Stimulated activated naive CD8-positive, alpha-beta T cell treated with anti-CD3 and anti-CD28 coated beads, Interleukin-15, Interleukin-2, amounts not matched to agents 100 ng/mL and 50 ng/mL, for 24 hours (primary cell): ENCODE data around the gene LAPTM5.

Experiments
- H3K27ac Mint-ChIP-seq: one replicate; pipeline ENCODE4 v1.8.0; 2021; ENCODE audit warnings: mild to moderate bottlenecking, mixed read lengths
- H3K27me3 Mint-ChIP-seq: one replicate; pipeline ENCODE4 v1.8.0; 2021; ENCODE audit warnings: mixed read lengths
- H3K36me3 Mint-ChIP-seq: one replicate; pipeline ENCODE4 v1.8.0; 2021; ENCODE audit warnings: low read depth, mixed read lengths
- H3K4me1 Mint-ChIP-seq: one replicate; pipeline ENCODE4 v1.8.0; 2021; ENCODE audit warnings: low read depth, mixed read lengths
- H3K4me3 Mint-ChIP-seq: one replicate; pipeline ENCODE4 v1.8.0; 2021; ENCODE audit warnings: mild to moderate bottlenecking, mixed read lengths
- H3K9me3 Mint-ChIP-seq: one replicate; pipeline ENCODE4 v1.8.0; 2021; ENCODE audit warnings: mixed read lengths

LAPTM5 gene

DNA sequence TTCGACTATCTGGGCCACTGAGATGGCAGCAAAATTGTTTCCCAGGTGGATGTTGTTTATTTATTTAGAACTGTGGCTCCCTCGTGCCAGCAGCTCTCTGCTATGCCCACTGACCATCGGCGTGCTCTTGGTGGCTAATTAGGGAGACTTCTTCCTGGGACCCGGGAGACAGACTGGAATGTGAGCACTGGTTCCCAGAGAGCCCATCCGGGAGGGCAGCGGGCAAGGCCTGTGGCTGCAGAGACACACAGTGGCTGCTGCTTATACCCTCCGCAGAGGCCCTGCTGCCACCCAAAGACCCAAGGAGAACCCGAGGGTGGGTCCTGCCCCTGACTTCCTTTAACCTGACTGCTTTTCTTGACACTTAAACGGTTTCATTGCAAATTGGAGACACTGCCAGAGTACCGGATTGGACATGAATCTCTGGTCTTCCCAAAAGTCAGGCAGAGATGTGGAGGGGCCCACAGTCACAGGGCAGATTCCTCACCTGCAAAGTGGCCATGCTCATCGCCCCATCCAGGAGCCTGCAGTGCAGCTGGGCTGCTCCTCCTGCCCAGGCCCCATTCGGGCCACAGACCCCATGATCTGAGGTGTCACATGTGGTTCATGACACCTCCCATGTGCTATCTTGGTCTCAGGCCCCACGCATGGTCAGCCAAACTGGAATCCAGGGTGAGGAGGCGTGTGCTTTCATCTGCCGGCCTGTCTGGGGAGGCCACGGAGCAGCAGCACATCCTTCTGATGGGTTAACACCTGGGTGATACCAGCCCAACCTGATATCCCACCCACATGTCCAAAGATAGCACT is 28.5 kb downstream of the LAPTM5 start:
- H3K27ac Mint-ChIP-seq: no peak overlapping the region
- H3K4me3 Mint-ChIP-seq: no peak overlapping the region

DNA sequence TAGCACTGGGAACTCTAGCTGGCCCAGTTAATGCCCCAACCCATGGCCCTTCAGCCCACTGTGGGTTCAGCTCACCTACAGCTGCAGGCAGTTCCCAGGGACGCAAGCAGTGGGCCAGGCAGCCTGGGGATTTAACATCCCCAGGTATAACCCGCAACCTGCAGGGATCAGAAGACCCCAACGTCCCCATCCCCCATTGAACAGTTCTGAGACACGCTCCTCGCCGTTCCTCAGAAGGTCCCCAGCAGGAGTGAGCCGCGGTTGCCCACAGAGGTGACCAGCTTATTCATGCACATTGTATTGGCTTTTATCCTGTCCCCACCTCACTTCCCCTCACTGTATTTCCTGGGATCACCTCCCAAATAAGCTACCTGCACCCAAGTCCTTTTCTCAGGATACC is 29.2 kb downstream of the LAPTM5 start:
- Mint-ChIP-seq H3K36me3 (peaks cover 15% of the 10 kb centered on the region), H3K4me1 (peaks cover 34% of the 10 kb centered on the region), H3K27me3 (no peaks in the 10 kb centered on the region), H3K4me3 (no peak overlapping the region), H3K27ac (no peak overlapping the region), H3K9me3 (no peaks in the 10 kb centered on the region)

More for the DNA sequence above, 28.5 kb downstream of the LAPTM5 start:
- Mint-ChIP-seq H3K4me1 (peaks cover 31% of the 10 kb centered on the region), H3K36me3 (peaks cover 19% of the 10 kb centered on the region), H3K27me3 (no peaks in the 10 kb centered on the region), H3K9me3 (no peaks in the 10 kb centered on the region)

DNA sequence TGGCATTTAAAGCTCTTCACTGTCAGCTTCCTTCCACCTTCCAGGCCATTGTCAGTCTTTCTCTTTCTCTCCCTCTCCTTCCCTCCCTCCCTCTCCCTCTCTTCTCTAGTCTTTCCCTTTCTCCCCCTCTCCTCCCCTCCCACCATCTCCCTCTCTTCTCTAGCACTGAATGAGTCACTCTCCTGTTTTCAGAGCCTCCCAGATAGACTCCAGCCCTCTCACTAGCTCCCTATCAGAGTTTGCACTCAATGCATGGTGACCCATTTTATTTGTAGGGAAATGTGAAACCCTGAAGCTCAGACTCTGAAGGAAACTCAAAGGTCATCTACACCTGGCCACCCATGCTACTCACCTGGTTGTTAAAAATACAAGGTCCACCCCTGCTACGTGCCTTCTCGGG is 29.8 kb downstream of the LAPTM5 start:
- Mint-ChIP-seq H3K4me3 (no peak overlapping the region), H3K27me3 (no peaks in the 10 kb centered on the region), H3K4me1 (peaks cover 33% of the 10 kb centered on the region), H3K9me3 (no peaks in the 10 kb centered on the region), H3K36me3 (peaks cover 11% of the 10 kb centered on the region), H3K27ac (no peak overlapping the region)

DNA sequence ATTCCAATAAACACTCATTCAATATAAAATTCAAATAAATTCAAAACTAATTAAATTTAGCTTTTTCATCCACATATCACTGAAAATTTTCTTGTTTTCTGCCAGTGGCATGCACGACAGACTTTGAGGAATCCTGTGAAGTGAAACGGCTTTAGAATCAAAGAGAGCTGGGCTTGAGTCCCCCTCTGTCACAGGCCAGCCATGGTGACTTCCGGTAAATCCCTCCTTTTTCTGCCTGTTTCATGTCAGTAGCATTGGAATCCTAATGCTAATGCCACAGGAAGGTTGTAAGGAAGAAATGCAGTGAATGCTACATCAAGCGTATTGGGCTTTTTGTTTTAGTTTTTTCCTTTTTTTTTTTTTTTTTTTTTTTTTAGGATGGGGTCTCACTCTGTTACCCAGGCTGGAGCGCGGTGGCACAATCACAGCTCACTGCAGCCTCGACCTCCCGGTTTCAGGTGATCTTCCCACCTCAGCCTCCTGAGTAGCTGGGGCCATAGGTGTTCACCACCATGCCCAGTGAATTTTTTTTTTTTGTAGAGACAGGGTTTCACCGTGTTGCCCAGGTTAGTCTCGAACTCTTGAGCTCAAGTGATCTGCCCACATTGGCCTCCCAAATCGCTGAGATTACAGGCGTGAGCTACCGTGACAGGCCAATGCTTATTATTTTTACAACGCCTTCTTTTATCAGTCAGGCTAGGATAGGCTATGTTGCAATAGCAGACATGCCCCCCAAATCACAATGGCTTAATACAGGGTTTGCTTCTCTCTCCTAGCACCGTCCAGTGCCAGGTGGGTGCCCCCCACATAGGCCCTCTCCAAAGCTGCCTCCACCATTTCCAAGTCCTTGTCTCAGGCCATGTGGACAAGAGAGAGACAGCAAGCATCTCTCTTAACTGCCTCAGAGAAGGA is 30.5 kb downstream of the LAPTM5 start:
- Mint-ChIP-seq H3K27ac (no peak overlapping the region), H3K4me3 (no peak overlapping the region), H3K4me1 (peaks cover 33% of the 10 kb centered on the region), H3K36me3 (peaks cover 5% of the 10 kb centered on the region), H3K9me3 (no peaks in the 10 kb centered on the region), H3K27me3 (no peaks in the 10 kb centered on the region)

DNA sequence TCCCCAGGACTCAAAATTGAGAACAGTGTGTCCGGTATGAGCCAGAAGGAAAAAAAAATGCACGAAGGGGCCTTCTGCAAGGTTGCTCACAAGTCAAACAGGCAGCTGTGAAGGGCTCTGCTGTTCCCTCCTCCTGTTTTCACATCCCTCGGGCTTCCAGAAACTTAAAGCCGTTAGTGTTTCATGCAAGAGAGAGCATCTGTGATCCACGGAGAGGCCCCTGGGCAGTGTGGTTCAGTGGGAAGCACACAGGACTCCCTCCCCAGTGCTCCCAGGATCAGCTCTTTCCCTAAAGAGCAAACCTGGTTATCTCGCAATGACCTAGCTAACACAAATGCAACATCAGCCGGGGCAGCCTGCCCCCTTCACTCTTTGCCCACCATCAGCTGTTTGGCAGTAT is 31.3 kb downstream of the LAPTM5 start:
- Mint-ChIP-seq H3K4me1 (peaks cover 33% of the 10 kb centered on the region), H3K27me3 (no peaks in the 10 kb centered on the region), H3K27ac (no peak overlapping the region), H3K36me3 (peaks cover 5% of the 10 kb centered on the region), H3K4me3 (no peak overlapping the region), H3K9me3 (no peaks in the 10 kb centered on the region)

DNA sequence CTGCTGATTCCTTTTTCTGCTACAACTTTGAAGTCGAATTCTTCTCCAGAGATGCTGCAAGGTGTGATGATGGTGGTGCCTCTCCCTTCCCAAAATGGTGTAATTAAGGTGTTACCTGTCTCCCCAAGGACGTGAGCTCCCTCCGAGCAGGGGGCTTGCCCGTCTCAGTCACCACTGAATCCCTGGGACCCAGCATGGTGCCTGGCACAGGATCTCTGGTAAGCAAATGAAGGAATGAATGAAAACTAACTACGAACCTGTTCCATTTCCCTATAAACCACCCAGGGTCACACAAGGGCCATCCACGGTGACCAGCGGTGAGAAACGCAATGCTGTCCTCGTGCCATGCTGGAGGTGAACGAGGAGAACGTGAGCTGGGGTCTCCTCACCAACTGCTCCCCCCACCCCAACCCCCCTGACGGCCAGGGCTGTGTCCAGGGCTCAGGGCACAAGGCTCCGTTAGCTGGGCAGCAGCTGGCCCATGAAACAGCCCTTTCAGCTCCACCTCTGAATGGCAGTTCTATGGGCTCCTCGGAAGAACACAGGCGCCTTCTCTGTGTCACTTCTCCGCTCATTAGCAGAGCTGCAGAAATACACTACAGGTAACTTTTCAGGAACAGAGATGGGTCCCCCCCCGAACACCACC is 32.0 kb downstream of the LAPTM5 start:
- H3K4me3 Mint-ChIP-seq: no peak overlapping the region
- H3K9me3 Mint-ChIP-seq: no peaks in the 10 kb centered on the region
- no peak overlapping the region for H3K27ac Mint-ChIP-seq
- peaks cover 5% of the 10 kb centered on the region for H3K36me3 Mint-ChIP-seq
- peaks cover 33% of the 10 kb centered on the region for H3K4me1 Mint-ChIP-seq
- no peaks in the 10 kb centered on the region for H3K27me3 Mint-ChIP-seq

DNA sequence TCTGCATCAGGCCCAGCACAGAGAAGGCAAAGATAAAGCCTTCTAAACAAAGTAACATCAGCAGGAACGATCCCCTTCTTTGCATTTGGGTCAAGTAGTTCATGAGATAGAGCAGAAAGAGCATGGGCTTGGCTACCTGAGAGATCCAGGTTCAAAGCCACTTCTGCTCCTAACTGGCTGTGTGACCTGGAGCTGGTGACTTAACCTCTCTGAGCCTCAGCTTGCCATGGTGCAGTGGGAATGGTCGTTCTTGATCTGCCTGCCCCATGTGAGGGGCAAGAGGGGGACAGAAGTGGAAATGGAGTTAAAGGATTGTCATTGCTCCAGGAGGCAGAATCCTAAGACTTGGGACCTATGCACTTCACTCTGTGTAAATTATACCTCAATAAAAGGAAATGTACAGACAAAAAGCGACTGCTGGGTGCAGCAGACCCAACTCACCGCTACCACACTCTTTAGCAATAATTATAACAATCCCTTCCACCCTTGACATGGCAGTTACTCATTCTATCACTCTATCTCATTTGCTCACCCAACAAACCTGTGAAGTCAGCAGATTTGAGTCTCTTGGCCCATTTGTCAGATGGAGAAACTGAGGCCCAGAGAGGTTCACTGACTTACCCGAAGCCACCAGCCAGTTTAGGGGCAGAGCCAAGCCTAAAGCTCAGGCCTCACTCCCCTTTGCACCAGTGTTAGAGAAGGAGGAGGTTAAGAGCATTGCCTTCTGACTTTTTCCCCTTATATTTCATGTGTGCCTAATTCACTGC is 32.7 kb downstream of the LAPTM5 start:
- Mint-ChIP-seq H3K9me3 (no peaks in the 10 kb centered on the region), H3K27ac (no peak overlapping the region), H3K4me1 (peaks cover 40% of the 10 kb centered on the region), H3K27me3 (no peaks in the 10 kb centered on the region), H3K36me3 (peaks cover 5% of the 10 kb centered on the region), H3K4me3 (no peak overlapping the region)

DNA sequence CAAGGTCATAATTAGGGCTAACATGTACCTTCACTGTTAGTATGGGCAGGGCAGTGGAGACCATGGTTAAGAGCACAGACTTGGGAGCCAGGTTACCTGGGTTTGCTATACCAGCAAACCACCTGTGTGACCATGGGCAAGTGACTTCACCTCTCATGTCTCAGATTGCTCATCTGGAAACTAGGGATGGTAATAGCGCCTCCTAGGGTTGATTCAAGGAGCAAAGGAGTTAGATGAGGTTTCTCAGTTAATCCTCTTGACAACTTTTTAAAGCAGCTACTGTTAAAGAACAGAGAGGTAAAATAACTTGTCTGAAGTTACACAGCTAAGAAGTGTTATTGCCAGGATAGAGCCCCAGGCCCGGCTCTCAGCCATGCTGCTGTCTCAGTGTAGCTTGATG is 33.4 kb downstream of the LAPTM5 start:
- Mint-ChIP-seq H3K4me1 (peaks cover 47% of the 10 kb centered on the region), H3K9me3 (no peaks in the 10 kb centered on the region), H3K36me3 (peaks cover 5% of the 10 kb centered on the region), H3K27me3 (no peaks in the 10 kb centered on the region), H3K27ac (no peak overlapping the region), H3K4me3 (no peak overlapping the region)

DNA sequence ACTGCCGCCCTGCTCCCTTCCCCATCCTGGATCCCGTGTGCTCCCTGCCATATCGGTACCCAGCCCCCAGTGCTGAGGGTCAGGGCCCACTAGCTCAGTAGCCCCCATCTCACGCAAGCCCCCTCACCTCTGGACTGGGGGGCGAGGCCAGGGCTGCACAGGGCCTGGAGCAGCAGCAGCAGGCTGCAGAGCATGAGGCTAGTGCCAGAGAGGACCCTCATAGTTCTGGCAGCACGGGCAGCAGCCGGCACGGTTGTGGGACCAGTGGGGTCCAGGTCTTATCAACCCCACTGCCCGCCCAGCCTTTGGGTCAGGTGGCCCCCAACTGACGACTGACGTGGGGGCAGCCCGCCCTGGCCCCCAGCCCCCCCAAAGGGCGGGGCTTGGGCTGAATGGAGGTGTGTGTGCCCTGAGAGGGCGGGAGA is 34.2 kb downstream of the LAPTM5 start, which contains the start of gene MATN1:
TSS of gene MATN1 (minus strand) at position 255 of the 425 bp plus-strand sequence. CDS start at position 221, 34 bp downstream.
- H3K27me3 Mint-ChIP-seq: no peaks in the 10 kb centered on the region
- H3K36me3 Mint-ChIP-seq: peaks cover 5% of the 10 kb centered on the region
- no peak within 1 kb of the TSS for H3K4me3 Mint-ChIP-seq
- no peak within 1 kb of the TSS for H3K27ac Mint-ChIP-seq
- H3K4me1 Mint-ChIP-seq: peaks cover 44% of the 10 kb centered on the region
- no peaks in the 10 kb centered on the region for H3K9me3 Mint-ChIP-seq

DNA sequence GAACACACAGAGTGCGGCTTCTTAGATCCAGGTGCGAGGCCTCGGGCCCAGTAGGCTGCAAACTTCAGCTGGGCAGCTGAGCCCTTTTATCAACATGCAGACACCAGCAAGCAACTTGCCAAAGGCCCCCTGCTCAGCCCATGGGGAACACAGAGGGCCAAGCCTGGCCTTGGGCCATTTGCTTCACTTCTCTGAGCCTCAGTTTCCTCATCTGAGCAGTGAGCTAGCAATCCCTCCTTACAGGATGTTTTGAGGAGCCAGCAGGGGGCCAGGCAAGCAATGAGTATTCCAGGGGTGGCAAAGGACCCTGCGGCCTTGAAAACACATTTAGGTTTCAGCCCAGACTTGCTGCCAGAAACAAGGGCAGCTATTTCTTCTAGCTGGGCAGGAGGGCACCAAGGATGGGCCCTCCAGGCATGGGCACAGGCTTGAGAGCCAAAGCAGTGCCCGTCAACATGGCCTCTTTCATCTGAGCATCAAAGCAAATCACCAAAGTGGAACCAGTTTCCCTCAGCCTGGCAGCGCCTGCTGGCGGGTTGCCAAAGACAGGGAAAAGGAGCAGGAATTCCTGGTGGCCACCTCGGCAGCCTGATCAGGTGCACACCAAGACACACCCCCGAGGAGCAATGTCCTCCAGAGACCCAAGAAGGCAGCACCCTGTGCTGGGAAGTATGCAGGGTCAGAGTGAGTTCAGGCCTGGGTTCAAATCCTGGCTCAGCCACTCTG is 35.6 kb downstream of the LAPTM5 start:
- Mint-ChIP-seq H3K27me3 (no peaks in the 10 kb centered on the region), H3K4me1 (peaks cover 44% of the 10 kb centered on the region), H3K36me3 (peaks cover 5% of the 10 kb centered on the region), H3K9me3 (no peaks in the 10 kb centered on the region), H3K27ac (no peak overlapping the region), H3K4me3 (no peak overlapping the region)

DNA sequence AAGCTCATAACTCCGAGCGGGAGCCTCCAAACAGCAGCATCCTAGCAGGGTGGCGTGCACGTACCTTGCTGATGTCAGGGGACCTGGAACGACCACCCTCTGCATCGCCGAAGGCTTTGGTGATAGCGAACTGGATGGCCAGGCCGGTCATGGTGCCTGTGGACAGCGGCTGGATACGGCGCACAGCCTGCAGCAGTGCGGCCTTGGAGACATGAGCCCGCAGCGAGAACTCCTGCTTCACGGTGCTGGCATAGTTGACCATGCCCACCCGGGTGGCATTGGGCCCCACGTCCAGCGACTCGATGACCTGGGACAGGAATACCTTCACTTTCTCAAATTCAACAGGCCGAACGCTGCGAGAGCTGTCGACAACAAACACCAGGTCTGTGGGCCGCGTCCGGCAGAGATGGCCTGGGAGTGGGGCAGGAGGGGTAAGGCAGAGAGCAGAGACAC is 36.2 kb downstream of the LAPTM5 start:
- H3K4me1 Mint-ChIP-seq: peaks cover 44% of the 10 kb centered on the region
- H3K27me3 Mint-ChIP-seq: no peaks in the 10 kb centered on the region
- peaks cover 5% of the 10 kb centered on the region for H3K36me3 Mint-ChIP-seq
- no peaks in the 10 kb centered on the region for H3K9me3 Mint-ChIP-seq
- no peak overlapping the region for H3K4me3 Mint-ChIP-seq
- H3K27ac Mint-ChIP-seq: no peak overlapping the region

DNA sequence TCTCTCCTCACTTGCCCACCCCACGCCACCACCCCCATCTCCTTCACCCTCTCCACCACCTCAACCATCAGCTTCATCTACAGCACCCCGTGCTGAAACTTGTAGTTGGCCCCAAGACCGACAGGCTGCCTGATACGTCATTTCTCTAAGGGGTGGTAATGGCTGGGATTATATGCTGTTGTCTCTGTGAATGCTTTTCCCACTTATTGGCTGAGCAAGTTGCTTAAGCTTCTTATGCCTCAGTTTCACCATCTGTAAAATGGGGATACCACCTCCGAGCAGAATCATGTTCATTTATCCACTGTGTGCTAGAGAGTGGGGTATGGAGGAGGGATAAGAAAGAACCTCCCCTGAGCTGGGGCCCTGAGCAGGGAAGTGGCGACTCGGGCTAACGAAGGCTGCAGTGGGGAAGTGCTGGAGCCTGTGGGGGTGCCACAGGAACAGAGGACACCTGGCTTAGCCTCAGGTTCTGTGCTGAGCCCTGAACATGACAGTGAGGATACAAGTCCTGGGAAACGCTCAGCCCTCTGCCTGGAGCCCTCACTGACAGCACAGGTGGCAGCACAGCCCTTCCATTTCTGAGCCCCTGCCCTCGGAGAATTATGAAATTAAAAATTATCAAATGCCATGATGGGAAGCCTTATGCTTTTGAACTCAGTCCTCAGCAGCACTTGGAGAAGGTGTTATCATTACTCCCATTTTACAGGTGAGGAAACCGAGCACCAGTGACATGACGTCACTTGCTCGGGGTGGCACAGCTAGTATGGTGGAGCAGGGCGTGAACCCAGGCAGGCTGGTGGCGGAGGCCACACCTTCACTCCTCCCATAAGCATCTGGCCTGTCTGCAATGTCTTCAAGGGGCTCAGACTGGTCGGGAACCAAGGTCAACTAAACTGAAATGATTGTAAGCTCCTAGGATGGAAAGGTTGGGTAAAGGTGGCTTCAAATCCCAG is 37.0 kb downstream of the LAPTM5 start:
- no peak overlapping the region for H3K27ac Mint-ChIP-seq
- peak overlapping the region; percentile 87 for H3K4me3 Mint-ChIP-seq
- H3K9me3 Mint-ChIP-seq: no peaks in the 10 kb centered on the region

More for the DNA sequence above, 37.0 kb downstream of the LAPTM5 start:
- peaks cover 44% of the 10 kb centered on the region for H3K4me1 Mint-ChIP-seq
- H3K36me3 Mint-ChIP-seq: peaks cover 8% of the 10 kb centered on the region
- H3K27me3 Mint-ChIP-seq: no peaks in the 10 kb centered on the region
